WTC11 (cell line): ENCODE data around the gene FRS3. TPM values are rescaled to one million over a fixed set of nuclear protein-coding genes. Genes with fewer than 3 reads are reported as not detected.

Experiments used
- ATAC-seq: fragments of 200-7000 bp; cut with Tn5 transposase; 2 replicates; pipeline ENCODE4 v1.10.0; 2021; ENCODE audit warnings: mild to moderate bottlenecking, moderate library complexity
- CTCF ChIA-PET: fragments of 300-600 bp; sonication (Branson Sonifier 250); formaldehyde crosslinking; loops from one replicate; lab custom pipeline; 2021; ENCODE audit warnings: antibody characterized with exemption; lab: Charles Lee
- POLR2A ChIA-PET: fragments of 350-600 bp; sonication (Branson Sonifier 250); formaldehyde crosslinking; loops from one replicate; lab custom pipeline; 2021; ENCODE audit warnings: antibody characterized with exemption; lab: Charles Lee
- DNase-seq: peaks from one replicate; pipeline ENCODE4 v3.0.0; 2021; ENCODE audit warnings: low spot score
- H3K27ac Mint-ChIP-seq: 2 replicates; pipeline ENCODE4 v1.8.0; 2021; ENCODE audit warnings: mixed read lengths
- H3K27me3 Mint-ChIP-seq: 2 replicates; pipeline ENCODE4 v1.8.0; 2021; ENCODE audit warnings: low read depth, mild to moderate bottlenecking, moderate library complexity, mixed read lengths
- H3K36me3 Mint-ChIP-seq: 2 replicates; pipeline ENCODE4 v1.8.0; 2021; ENCODE audit warnings: mixed read lengths
- H3K4me1 Mint-ChIP-seq: 2 replicates; pipeline ENCODE4 v1.8.0; 2022; ENCODE audit warnings: mixed read lengths
- H3K4me3 Mint-ChIP-seq: 2 replicates; pipeline ENCODE4 v1.8.0; 2021; ENCODE audit warnings: mild to moderate bottlenecking, moderate library complexity, mixed read lengths
- H3K9me3 Mint-ChIP-seq: 2 replicates; pipeline ENCODE4 v1.8.0; 2021; ENCODE audit warnings: mixed read lengths
- ARID4B ChIP-seq: sonication (generic); formaldehyde crosslinking; IDR thresholded peaks from 2 replicates; pipeline ENCODE4 v1.8.0; 2023; ENCODE audit warnings: missing genetic modification reagents, mild to moderate bottlenecking, borderline replicate concordance
- E2F1 ChIP-seq: sonication (generic); formaldehyde crosslinking; IDR thresholded peaks from 2 replicates; pipeline ENCODE4 v1.8.0; 2022; ENCODE audit warnings: mild to moderate bottlenecking, missing genetic modification reagents
- GABPB1 ChIP-seq: sonication (generic); formaldehyde crosslinking; IDR thresholded peaks from 2 replicates; pipeline ENCODE4 v1.8.1; 2023; ENCODE audit warnings: mild to moderate bottlenecking, missing genetic modification reagents
- HMGA2 ChIP-seq: fragments of 250-450 bp; sonication (Bioruptor Pico); IDR thresholded peaks from 2 replicates; pipeline ENCODE4 v1.4.0; 2021; ENCODE audit warnings: mild to moderate bottlenecking, moderate library complexity
- MYBL2 ChIP-seq: sonication (generic); formaldehyde crosslinking; IDR thresholded peaks from 2 replicates; pipeline ENCODE4 v1.8.1; 2023; ENCODE audit warnings: mild to moderate bottlenecking, moderate library complexity, missing genetic modification reagents
- PRDM15 ChIP-seq: sonication (generic); formaldehyde crosslinking; IDR thresholded peaks from 2 replicates; pipeline ENCODE4 v1.8.0; 2022; ENCODE audit warnings: missing genetic modification reagents
- PRRX2 ChIP-seq: fragments of 250-450 bp; sonication (Bioruptor Pico); IDR thresholded peaks from 2 replicates; pipeline ENCODE4 v1.8.0; 2021; ENCODE audit warnings: mild to moderate bottlenecking
- ZNF232 ChIP-seq: sonication (generic); formaldehyde crosslinking; IDR thresholded peaks from 2 replicates; pipeline ENCODE4 v1.8.0; 2022; ENCODE audit warnings: mild to moderate bottlenecking, missing genetic modification reagents
- ZNF263 ChIP-seq: sonication (generic); formaldehyde crosslinking; IDR thresholded peaks from 2 replicates; pipeline ENCODE4 v1.8.1; 2022; ENCODE audit warnings: low read depth, mild to moderate bottlenecking, moderate library complexity, missing genetic modification reagents
- ZNF423 ChIP-seq: fragments of 250-450 bp; sonication (Bioruptor Pico); IDR thresholded peaks from 2 replicates; pipeline ENCODE4 v2.1.2; 2022; ENCODE audit warnings: mild to moderate bottlenecking, moderate library complexity
- total RNA-seq: library from RNA; stranded (reverse); gene quantifications from 3 replicates; pipeline ENCODE4 v1.2.3, GENCODE V29; 2021
- TF ChIP-seq, protein P1 (sequence below): sonication (generic); formaldehyde crosslinking; IDR thresholded peaks from 2 replicates; pipeline ENCODE4 v1.8.0; 2023; ENCODE audit warnings: mild to moderate bottlenecking, missing genetic modification reagents
- TF ChIP-seq, protein P2 (sequence below): sonication (generic); formaldehyde crosslinking; conservative IDR thresholded peaks from 2 replicates; pipeline ENCODE4 v1.8.1; 2023; ENCODE audit warnings: mild to moderate bottlenecking, low read depth, missing genetic modification reagents, moderate library complexity

FRS3 gene
- total RNA-seq, 1 experiment from 2014 or later: 7.8 TPM

DNA sequence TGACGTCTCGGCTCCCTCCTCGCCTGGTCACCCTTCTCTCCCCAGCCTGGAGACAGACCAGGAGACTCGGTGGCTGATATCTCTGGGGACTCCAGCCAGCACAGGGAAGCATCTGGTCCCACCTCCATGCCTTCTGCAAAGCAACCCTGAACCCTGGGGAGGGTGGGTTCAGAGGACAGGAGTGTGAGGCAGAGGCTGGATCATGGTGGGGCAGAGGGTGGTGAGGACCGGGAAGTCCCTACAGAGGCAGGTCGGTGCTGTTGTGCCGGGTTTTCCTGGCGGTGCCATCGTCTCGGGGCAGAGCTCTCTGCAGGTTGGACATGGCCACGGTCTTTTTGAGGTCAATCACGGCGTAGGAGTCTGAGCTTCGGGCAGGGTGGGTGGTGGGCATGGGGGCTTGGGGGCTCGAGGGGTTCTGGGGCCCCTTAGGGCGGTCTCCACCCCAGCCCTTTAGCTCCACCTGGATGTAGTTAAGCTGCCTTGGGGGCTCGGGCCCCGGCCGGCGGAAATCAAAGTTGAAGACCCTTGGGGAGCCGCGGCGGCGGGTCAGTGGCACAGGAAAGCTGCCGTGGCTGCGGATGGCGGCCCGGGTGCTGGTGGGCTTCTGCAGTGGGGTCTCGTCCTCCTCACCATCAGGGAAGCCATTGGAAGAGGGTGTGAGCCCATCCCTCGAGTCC is 9.2 kb downstream of the FRS3 start (continued):
- TF ChIP-seq, protein P1, sequence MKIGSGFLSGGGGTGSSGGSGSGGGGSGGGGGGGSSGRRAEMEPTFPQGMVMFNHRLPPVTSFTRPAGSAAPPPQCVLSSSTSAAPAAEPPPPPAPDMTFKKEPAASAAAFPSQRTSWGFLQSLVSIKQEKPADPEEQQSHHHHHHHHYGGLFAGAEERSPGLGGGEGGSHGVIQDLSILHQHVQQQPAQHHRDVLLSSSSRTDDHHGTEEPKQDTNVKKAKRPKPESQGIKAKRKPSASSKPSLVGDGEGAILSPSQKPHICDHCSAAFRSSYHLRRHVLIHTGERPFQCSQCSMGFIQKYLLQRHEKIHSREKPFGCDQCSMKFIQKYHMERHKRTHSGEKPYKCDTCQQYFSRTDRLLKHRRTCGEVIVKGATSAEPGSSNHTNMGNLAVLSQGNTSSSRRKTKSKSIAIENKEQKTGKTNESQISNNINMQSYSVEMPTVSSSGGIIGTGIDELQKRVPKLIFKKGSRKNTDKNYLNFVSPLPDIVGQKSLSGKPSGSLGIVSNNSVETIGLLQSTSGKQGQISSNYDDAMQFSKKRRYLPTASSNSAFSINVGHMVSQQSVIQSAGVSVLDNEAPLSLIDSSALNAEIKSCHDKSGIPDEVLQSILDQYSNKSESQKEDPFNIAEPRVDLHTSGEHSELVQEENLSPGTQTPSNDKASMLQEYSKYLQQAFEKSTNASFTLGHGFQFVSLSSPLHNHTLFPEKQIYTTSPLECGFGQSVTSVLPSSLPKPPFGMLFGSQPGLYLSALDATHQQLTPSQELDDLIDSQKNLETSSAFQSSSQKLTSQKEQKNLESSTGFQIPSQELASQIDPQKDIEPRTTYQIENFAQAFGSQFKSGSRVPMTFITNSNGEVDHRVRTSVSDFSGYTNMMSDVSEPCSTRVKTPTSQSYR (CRISPR knock-in tag): no peak
- TF ChIP-seq ARID4B (CRISPR knock-in tag): no peak

DNA sequence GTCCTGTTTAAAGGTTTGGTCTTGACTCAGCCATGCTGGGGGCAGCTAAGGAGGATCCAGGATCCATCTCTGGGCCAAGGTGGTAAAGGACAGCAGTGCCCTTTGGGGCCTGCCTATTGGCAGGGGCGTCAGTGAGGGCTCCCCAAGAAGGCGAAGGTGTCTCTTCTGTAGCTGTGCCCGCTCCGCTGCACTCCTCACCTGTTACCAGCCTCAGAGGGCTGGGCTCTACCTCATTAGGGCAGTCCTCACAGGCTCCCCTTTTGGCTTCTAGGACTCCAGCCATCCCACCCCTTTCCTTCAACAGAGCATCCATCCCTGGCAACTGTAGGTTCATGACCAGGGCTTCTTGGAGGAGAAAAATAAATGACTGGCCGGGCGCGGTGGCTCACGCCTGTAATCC is 10.3 kb downstream of the FRS3 start:
- DNase-seq (no peak), ATAC-seq (no peak)
- POLR2A ChIA-PET: no interaction called here
- Mint-ChIP-seq H3K27ac (no peak overlapping the region), H3K27me3 (no peaks in the 10 kb centered on the region), H3K36me3 (peaks cover 8% of the 10 kb centered on the region; the same call in 1 of the 2 replicates)
- no peak for TF ChIP-seq MYBL2 (CRISPR knock-in tag)
- no peak for TF ChIP-seq PRDM15
- TF ChIP-seq GABPB1 (CRISPR knock-in tag): no peak
- no peak for TF ChIP-seq HMGA2 (CRISPR knock-in tag)
- TF ChIP-seq ZNF232: no peak
- TF ChIP-seq ZNF423: no peak
- no peak for TF ChIP-seq ZNF263 (CRISPR knock-in tag)
- no peak for TF ChIP-seq E2F1 (CRISPR knock-in tag)
- TF ChIP-seq, protein P2, sequence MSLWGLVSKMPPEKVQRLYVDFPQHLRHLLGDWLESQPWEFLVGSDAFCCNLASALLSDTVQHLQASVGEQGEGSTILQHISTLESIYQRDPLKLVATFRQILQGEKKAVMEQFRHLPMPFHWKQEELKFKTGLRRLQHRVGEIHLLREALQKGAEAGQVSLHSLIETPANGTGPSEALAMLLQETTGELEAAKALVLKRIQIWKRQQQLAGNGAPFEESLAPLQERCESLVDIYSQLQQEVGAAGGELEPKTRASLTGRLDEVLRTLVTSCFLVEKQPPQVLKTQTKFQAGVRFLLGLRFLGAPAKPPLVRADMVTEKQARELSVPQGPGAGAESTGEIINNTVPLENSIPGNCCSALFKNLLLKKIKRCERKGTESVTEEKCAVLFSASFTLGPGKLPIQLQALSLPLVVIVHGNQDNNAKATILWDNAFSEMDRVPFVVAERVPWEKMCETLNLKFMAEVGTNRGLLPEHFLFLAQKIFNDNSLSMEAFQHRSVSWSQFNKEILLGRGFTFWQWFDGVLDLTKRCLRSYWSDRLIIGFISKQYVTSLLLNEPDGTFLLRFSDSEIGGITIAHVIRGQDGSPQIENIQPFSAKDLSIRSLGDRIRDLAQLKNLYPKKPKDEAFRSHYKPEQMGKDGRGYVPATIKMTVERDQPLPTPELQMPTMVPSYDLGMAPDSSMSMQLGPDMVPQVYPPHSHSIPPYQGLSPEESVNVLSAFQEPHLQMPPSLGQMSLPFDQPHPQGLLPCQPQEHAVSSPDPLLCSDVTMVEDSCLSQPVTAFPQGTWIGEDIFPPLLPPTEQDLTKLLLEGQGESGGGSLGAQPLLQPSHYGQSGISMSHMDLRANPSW (CRISPR knock-in tag): no peak
- TF ChIP-seq PRRX2 (CRISPR knock-in tag): no peak
- TF ChIP-seq, all 79 proteins: peak for 0
- Mint-ChIP-seq H3K4me3 (no peak overlapping the region), H3K4me1 (peaks cover 12% of the 10 kb centered on the region), H3K9me3 (no peaks in the 10 kb centered on the region)
- CTCF ChIA-PET: interaction anchor here (0.7 to 2.3 kb wide), 2 partner anchors 17 to 63 kb away, joined by 3 to 14 read pairs; partner anchors contain the start of gene TOMM6
